ENCODE results near the gene SLC25A21.
"Not testable (repeated sequence)": the region's sequence is repeated elsewhere in the genome, so short reads cannot be mapped to it uniquely, and the experiment has no call there.

SLC25A21 gene

GRCh38 chr14:37172024-37172869 lies at the start of gene SLC25A21:
TSS of gene SLC25A21 (minus strand) at chr14:37172606.
- in situ Hi-C loops (cut with MboI; ENCODE audit: low pct_unique_long_range_greater_than_20kb, low sequenced_read_pairs, unreplicated experiment) = no loop called here
- no peak for TF ChIP-seq CTCF (IDR thresholded peaks at IDR 0.05; ENCODE audit: extremely low read depth, insufficient read depth, missing control alignments)
- DNase-seq (ENCODE audit: low spot score) = no peak

GRCh38 chr14:37221073-37221472 lies 48.7 kb upstream of the SLC25A21 start:
- no peak for TF ChIP-seq CTCF (IDR thresholded peaks at IDR 0.05; ENCODE audit: extremely low read depth, insufficient read depth, missing control alignments)
- DNase-seq (ENCODE audit: low spot score) = no peak
- in situ Hi-C loops (cut with MboI; ENCODE audit: low pct_unique_long_range_greater_than_20kb, low sequenced_read_pairs, unreplicated experiment) = no loop called here

GRCh38 chr14:37215345-37215744 lies 42.9 kb upstream of the SLC25A21 start:
- DNase-seq (ENCODE audit: low spot score) = no peak
- in situ Hi-C loops (cut with MboI; ENCODE audit: low pct_unique_long_range_greater_than_20kb, low sequenced_read_pairs, unreplicated experiment) = no loop called here
- TF ChIP-seq CTCF (IDR thresholded peaks at IDR 0.05; ENCODE audit: extremely low read depth, insufficient read depth, missing control alignments) = no peak

- in situ Hi-C loops (cut with MboI; ENCODE audit: low pct_unique_long_range_greater_than_20kb, low sequenced_read_pairs, unreplicated experiment) = no loop called here
- no peak for DNase-seq (ENCODE audit: low spot score)
- no peak for TF ChIP-seq CTCF (IDR thresholded peaks at IDR 0.05; ENCODE audit: extremely low read depth, insufficient read depth, missing control alignments)
Measured at GRCh38 chr14:37213016-37213415, 40.6 kb upstream of the SLC25A21 start.

GRCh38 chr14:37210448-37210847 lies 38.0 kb upstream of the SLC25A21 start:
- no peak for TF ChIP-seq CTCF (IDR thresholded peaks at IDR 0.05; ENCODE audit: extremely low read depth, insufficient read depth, missing control alignments)
- DNase-seq (ENCODE audit: low spot score) = no peak
- in situ Hi-C loops (cut with MboI; ENCODE audit: low pct_unique_long_range_greater_than_20kb, low sequenced_read_pairs, unreplicated experiment) = no loop called here

GRCh38 chr14:37209617-37210016 lies 37.2 kb upstream of the SLC25A21 start:
- DNase-seq (ENCODE audit: low spot score); in situ Hi-C loops (cut with MboI; ENCODE audit: low pct_unique_long_range_greater_than_20kb, low sequenced_read_pairs, unreplicated experiment): not testable (repeated sequence)

GRCh38 chr14:37205623-37206605 lies 33.5 kb upstream of the SLC25A21 start:
- in situ Hi-C loops (cut with MboI; ENCODE audit: low pct_unique_long_range_greater_than_20kb, low sequenced_read_pairs, unreplicated experiment); DNase-seq (ENCODE audit: low spot score): not testable (repeated sequence)
